Measurements from ENCODE around the gene UGT1A9. TPM values are rescaled to one million over a fixed set of nuclear protein-coding genes. Genes with fewer than 3 reads are reported as not detected.
A peak's percentile ranks its signal among the peaks of the same experiment; 100 is the strongest.

Gene UGT1A9
- total and polyA plus RNA-seq, 2 of the 13 experiments (the other 11 are each of a cell fraction or from before 2014, with no cell fraction given) = 0.07 TPM; not detected in 1

- TF ChIP-seq NAIF1 (CRISPR knock-in tag; IDR thresholded peaks at IDR 0.05; ENCODE audit: borderline replicate concordance) (no peak), PATZ1 (CRISPR knock-in tag; IDR thresholded peaks at IDR 0.05) (peak; percentile 71), TRIM22 (IDR thresholded peaks at IDR 0.05) (no peak), ZNF724P (CRISPR knock-in tag; IDR thresholded peaks at IDR 0.05; ENCODE audit: borderline replicate concordance) (peak; percentile 84; the same call in 1 of the 2 replicates), NCOR1 (IDR thresholded peaks at IDR 0.05; ENCODE audit: borderline replicate concordance, low read length) (peak; percentile 99), THAP9 (CRISPR knock-in tag; IDR thresholded peaks at IDR 0.05; ENCODE audit: borderline replicate concordance) (no peak), ZNF350 (CRISPR knock-in tag; IDR thresholded peaks at IDR 0.05; ENCODE audit: borderline replicate concordance, low read depth) (no peak), ZNF558 (CRISPR knock-in tag; IDR thresholded peaks at IDR 0.05; ENCODE audit: borderline replicate concordance) (no peak), ZBTB44 (CRISPR knock-in tag; IDR thresholded peaks at IDR 0.05) (no peak), ZNF660 (CRISPR knock-in tag; IDR thresholded peaks at IDR 0.05; ENCODE audit: borderline replicate concordance, low read depth) (no peak), HNRNPK (IDR thresholded peaks at IDR 0.05; ENCODE audit: low read depth, low read length, poor library complexity, severe bottlenecking) (no peak), NR2F1 (CRISPR knock-in tag; IDR thresholded peaks at IDR 0.05) (peak; percentile 96 to 99), ZSCAN20 (CRISPR knock-in tag; IDR thresholded peaks at IDR 0.05; ENCODE audit: borderline replicate concordance) (no peak), FOXM1 (CRISPR knock-in tag; IDR thresholded peaks at IDR 0.05) (no peak), PAWR (CRISPR knock-in tag; IDR thresholded peaks at IDR 0.05; ENCODE audit: borderline replicate concordance) (no peak), SKI (IDR thresholded peaks at IDR 0.05; ENCODE audit: partially characterized antibody) (peak; percentile 94)
These were observed 84.9 kb downstream of the UGT1A9 start (continued) for GRCh38 chr2:233756429-233757081.
